Amniotic stem cell (primary cell): Measurements from ENCODE around the gene TMEM198.

Experiments
- DNase-seq: peaks from one replicate; lab custom pipeline; 2025; lab: John Stamatoyannopoulos, UW

TMEM198 gene

GRCh38 chr2:219543596-219544358 lies at the start of gene TMEM198, which contains the start of gene CHPF:
Gene TMEM198, plus strand, starts transcription at chr2:219544028. Its CDS starts 700 bp downstream, at chr2:219544728.
Gene CHPF, minus strand, starts transcription at chr2:219543809. Its CDS starts 271 bp downstream, at chr2:219543538.
- DNase-seq: peak; percentile 94

GRCh38 chr2:219494952-219495530 lies 48.8 kb upstream of the TMEM198 start:
- DNase-seq: no peak

GRCh38 chr2:219495531-219496122 lies 48.2 kb upstream of the TMEM198 start:
- peak; percentile 9 for DNase-seq

DNA sequence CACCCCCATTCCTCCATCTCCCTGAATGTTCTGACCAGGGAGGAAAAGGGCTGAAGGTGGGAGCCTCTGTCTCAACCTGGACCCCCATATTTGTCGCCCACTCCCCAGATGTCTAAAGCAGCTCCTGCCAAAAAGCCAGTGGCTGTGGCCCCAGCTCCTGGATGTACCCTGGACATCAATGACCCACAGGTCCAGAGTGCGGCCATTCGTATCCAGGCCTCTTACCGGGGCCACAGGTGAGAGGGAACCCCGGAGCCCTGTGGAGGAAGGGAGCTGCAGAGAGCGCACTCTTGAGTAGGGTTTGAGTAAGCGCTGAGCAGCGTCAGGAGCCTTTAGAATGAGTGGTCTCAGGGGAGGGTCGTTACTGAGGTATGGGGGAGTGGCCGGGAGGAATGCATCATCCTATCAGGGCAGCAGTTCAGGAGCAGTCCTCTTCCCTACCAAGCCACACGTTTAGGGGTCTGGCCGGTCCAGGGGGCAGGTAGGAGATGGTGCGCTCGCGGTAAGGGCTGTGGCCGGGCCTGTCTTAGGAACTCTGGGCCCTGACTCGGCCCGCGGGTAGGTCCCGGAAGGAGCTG lies 47.5 kb upstream of the TMEM198 start:
- no peak for DNase-seq

DNA sequence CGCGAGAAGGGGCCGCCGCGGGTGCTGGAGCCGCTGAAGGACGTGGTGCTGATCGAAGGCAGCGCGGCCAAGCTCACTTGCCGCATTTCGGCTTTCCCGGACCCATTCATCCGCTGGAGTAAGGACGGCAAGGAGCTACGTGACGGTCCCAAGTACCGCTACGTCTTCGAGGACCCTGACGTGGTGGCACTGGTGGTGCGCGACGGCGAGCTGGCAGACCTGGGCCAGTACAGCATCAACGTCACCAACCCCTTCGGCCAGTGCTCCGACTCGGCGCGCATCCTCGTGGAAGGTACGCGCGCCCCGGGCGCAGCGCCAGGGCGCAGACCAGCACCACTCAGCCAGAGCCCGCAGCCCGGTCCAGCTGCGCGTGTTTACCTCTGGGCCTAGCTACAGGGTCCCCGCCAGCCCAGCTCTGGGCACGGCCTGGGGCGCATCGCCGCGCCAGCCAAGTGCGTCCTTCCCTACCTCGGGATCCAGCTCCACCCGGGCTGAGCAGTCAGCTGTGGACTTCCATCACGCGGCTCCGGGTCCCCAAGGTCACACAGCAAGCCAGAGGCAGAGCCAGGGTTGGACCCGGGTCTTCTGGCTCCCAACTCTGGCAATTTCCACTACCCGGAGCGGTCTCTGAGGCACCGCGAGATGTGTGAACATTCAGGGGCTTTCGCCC lies 46.9 kb upstream of the TMEM198 start:
- no peak for DNase-seq

DNA sequence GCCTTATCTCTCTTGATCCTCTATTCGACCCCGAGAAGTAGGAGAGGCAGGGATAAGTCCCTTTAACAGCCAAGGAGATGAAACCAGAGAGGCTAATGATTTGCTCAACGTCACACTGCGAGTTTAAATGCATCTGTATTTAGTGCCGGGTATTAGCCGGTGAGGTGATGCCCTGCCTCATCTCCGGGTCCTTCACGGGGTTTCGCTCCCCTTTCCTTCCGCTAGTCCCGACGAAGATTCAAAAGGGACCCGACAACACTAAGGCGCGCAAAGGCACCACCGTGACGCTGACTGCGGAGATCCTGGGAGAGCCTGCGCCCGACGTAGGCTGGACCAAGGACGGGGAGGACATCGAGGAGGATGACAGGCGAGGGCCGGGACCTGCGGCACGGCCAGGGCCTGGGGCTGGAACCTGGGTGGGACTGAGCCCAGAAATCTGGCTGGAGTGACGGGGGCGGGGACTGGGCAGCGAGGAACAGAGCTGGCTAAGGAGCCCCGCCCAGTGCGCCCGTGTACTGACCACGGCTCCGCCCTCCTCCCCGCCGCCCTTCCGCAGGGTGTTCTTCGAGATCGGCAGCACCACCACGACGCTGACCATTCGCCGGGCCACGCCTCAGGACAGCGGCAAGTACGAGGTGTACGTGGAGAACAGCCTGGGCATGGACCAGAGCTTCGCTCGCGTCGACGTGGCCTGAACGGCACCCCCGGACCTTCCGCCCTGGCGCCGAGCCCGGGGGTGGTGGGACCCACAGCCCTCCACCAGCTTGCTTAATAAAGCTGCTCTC lies 46.1 kb upstream of the TMEM198 start:
- peak; percentile 34 for DNase-seq

DNA sequence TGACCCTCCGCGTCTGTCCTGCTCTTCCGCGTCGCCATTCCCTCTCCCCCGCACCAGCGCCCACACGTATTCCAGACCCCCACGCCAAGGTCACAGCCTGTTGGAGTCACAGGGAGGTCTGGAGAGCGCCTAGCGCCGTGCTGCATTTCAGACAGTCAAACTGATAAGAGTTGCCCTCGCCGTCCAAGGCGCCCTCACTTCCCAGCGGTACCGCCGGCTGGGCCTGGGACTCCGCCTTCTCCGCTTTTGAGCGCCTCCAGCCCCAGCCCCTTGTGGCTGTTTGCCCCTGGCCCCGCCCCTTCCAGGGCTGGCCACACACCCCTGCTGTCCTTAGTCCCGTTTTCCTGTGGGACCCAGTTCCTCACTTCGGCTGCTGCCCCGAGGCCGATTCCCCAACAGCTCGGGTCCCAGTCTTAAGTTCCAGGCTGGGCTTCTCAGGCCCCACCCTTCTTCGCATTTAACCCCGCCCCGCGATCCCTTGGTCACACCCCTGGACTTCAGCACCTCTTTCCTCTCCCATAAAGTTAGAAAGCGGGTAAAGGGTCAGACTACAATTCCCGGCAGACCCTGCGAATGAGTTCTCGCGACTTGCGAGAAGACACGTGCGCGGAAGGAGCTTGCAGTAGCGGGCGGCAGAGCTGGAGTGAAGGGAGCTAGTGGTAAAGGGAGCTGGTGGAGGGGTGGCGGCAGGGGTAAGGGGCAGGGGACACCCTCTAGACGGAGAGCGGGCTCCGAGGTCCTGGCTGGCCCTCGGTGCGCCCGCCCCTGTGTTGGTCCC lies 45.4 kb upstream of the TMEM198 start, which contains the start of gene GMPPA:
Gene GMPPA (plus strand): TSS at position 612 of the 778 bp plus-strand sequence. CDS start 1,085 bp downstream, outside the sequence.
- peak; percentile 97 for DNase-seq

DNA sequence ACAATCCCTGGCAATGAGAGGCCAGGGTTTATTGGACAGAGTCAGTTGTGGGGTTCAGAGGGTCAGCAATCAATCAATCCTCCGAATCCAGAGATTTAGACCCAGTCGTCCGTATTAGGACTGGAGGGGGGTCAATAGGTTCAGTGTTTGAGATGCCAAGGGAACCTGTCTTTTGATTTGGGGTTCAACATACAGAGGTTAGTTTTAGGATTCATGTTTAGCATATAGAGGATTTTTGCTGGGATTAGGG lies 44.8 kb upstream of the TMEM198 start:
- no peak for DNase-seq

DNA sequence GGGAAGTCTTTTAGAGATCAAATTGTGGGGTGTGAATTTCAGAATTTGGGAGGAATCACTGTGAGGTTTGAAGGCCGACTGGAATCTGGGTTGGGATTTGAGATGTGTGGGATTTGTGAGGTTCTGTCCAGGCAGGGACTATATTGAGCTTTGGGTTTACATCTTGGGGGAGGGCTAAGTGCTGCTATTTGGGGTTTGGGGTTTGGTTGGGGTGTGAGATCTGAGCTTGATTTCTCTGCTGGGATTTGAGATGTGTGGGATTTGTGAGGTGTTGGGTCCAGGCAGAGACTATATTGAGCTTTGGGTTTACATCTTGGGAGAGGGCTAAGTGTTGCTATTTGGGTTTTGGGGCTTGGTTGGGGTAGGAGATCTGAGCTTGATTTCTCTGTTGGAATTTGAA lies 44.3 kb upstream of the TMEM198 start:
- no peak for DNase-seq

DNA sequence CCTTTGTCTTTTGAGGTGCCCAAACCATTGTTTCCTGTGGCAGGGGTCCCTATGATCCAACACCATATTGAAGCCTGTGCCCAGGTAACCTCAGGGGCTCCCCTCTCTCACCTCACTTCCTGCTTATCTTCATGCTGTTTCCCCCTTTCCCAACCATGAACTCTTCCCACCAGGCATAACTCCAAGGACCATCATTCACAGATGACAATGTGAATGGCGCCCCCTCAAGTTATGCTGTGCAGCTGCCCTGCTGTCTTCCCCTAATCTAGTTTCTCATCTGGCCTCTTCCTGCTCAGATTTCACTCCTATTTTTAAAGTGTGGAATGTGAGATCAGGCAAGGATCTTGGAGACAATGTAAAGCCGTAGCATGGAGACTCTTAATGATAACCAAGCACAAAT lies 43.7 kb upstream of the TMEM198 start:
- DNase-seq: no peak

DNA sequence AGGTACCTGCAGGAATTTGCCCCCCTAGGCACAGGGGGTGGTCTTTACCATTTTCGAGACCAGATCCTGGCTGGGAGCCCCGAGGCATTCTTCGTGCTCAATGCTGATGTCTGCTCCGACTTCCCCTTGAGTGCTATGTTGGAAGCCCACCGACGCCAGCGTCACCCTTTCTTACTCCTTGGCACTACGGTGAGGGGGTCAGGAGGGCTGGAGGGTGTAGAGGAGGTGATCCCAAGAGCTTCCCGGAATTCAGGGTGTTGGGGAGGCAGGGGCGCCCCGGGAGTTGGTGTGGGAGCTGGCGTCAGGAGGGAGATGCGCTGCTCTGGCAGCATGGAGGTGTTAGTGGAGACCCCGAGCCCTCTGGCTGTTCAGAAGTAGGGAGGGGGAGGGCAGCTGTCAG lies 42.0 kb upstream of the TMEM198 start:
- DNase-seq: no peak

- DNase-seq: no peak
Observed at GRCh38 chr2:219502618-219503017, 41.2 kb upstream of the TMEM198 start.

DNA sequence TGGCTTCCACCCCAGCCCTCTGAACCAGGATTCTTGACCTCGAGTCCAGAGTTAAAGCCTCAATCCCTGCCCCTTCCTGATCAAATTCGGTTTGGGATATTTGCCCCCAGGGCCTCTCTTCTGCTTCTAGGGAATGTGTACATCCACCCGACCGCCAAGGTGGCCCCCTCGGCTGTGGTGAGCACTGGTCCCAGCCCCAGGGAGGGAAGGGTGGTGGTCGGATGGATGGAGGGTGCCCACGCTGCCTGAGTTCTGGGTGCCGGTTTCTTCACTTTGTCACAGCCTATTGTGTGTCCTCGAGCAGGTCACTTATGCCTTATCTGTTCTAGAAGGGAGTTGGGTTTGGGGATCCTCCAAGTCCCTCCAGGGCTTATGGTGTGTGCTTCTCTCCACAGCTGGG lies 38.2 kb upstream of the TMEM198 start:
- DNase-seq: no peak

DNA sequence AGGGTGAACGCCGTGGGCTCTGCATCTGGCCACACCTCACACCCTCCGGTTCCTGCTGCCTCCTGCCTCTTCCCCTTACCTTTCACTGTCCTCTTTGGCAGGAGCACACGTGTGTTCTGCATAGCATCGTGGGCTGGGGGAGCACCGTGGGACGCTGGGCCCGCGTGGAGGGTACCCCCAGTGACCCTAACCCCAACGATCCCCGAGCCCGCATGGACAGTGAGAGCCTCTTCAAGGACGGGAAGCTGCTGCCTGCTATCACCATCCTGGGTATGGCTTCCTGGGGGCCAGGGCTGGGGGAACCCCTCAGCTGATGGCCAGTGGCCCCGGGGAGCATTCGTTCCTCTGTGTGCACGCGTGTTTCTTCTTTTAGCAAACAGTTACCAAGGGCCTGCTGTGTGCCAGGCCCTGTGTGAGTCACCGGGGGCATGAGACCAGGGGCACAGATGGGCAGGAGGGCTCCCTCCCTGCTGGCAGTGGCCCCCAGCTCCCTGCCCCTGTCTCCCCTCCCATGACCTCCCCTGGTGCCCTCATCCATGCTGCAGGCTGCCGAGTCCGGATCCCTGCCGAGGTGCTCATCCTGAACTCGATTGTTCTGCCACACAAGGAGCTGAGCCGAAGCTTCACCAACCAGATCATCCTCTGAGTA lies 37.6 kb upstream of the TMEM198 start:
- no peak for DNase-seq

DNA sequence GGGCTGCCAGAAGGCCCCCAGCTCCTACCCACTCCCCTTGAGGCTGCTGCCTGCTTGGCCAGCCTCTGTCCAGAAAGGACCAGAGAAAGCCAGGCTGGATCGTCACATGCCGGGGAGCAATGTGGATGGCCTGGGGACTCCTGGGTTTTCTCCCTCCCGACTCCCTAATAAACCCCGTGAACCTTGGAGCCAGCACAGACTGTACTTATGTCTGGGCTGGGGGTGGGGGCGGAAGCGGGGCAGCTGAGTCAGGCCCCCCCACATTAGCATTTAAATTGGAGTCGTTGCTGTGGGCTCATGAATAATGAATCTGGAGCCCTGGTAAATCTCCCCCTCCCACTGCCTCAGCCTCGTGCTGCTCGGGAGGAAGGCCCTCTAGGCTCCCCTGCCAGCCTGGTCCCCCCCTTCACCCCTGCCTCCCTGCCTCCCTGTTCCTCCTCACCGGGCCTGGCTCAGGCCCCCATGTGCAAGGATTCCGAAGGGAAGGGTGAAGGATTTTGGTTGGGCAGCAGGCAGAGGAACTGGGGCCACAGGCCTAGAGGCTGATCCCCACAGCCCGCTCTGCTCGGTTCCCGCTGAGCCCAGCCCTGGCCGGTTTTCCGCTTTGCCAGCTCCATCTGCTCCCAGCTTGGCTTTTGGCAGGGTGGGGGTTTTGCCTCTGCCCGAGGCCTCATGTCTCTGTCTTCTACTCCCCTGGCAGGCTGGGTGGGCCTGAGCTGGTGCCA lies 36.9 kb upstream of the TMEM198 start:
- no peak for DNase-seq

DNA sequence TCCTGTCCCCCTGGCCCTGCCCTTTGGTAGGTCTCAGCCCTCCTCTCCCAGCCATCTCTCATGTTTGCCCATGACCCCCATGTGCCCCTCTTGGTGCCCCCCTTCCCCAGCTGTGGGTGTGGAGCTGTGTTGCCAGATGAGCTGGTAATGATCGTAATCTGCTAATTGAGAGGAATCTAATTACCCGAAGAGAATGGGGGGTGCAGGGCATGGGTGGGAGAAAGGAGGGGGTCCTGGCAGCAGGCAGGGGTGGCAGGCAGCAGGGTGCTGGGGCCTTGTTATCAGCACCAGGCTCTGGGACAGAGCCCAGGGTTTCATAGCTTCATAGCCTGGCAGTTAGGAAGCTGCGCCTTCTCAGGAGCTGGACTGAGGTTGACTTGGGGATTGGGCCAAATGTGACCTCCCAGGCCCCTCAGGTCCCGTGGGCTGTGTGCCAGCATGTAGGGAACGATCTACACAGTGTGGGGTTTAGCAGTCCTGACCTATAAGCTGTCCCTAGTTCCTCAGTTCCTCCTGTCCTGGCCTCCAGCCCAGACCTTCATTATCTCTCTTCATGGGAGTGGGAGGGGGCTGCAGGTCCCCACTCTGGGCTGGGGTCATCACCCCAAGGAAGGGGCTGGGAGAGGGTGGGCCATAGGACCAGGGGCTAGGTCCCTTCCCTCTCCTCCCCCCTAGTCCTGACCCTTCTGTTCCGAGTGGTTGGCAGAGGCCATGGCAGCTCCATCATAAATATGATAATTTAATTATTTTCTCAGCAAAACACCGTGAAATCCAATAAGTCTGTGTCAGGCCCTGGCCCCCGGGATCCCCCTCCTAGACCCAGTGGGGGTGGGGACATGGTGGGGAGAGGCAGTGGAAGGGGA lies 36.0 kb upstream of the TMEM198 start:
- no peak for DNase-seq

GRCh38 chr2:219508444-219508734 lies 35.4 kb upstream of the TMEM198 start:
- no peak for DNase-seq

DNA sequence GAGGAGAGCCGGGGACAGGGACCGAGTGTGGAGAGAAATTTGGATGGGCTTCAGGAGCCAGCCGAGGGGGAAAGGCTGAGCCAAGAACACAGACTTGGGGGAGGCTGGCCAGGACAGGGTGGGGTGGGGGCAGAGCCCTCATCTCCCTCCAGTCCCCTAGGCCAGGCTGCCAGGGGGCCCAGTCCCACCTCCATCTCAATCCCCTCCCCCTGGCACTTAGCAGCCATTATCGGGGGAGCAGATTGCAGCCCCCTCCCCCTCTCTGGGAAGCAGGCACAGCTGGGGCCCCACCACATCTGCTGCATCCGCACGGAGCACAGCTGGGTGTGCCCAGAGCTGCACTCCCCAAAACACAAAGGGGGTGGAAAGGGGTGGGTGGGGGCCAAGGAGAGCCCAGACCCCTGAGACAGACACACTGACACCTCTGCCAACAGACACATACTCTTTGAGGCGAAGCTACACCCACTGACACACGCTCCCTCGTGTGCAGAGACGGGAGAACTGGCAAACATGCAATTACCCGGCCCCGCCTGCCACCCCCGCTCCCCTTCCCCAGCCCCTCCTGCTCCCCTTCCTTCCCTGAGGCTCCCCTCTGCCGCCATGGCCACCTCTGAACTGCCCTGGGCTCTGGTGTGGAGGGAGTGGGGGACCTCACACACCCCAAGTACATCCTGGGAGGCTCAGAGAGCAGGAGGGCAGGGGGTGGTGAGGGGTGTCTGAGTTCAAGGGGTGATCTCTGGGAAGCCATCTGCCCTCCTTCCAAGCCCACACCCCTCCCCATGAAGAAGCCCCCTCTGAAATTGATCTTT lies 34.7 kb upstream of the TMEM198 start:
- DNase-seq: no peak
